ENCODE data around the gene EIF2S3.

EIF2S3 gene

GRCh38 chrX:24117258-24117657 lies 62.5 kb downstream of the EIF2S3 start:
- no peaks in the 10 kb centered on the region for H3K9me3 ChIP-seq
- H3K27ac ChIP-seq: no peak overlapping the region
- H3K4me3 ChIP-seq: no peak overlapping the region

GRCh38 chrX:24124244-24124799 lies 69.6 kb downstream of the EIF2S3 start:
- intact Hi-C loops (cut with DNase I; ENCODE audit: low total_unique reads): no loop called here
- Histone ChIP-seq H3K27me3 (no peaks in the 10 kb centered on the region), H3K4me3 (no peak overlapping the region), H3K36me3 (no peaks in the 10 kb centered on the region), H3K27ac (no peak overlapping the region), H3K9me3 (no peaks in the 10 kb centered on the region), H3K4me1 (no peaks in the 10 kb centered on the region)
- DNase-seq: no peak
- no peak for TF ChIP-seq CTCF (IDR thresholded peaks at IDR 0.05)

More at GRCh38 chrX:24117258-24117657, 62.5 kb downstream of the EIF2S3 start:
- no peaks in the 10 kb centered on the region for H3K27me3 ChIP-seq
- H3K36me3 ChIP-seq: no peaks in the 10 kb centered on the region
- no peaks in the 10 kb centered on the region for H3K4me1 ChIP-seq
- intact Hi-C loops (cut with DNase I; ENCODE audit: low total_unique reads): no loop called here
- TF ChIP-seq CTCF (IDR thresholded peaks at IDR 0.05): no peak
- no peak for DNase-seq

GRCh38 chrX:24125028-24125612 lies 70.4 kb downstream of the EIF2S3 start:
- no peak for DNase-seq
- Histone ChIP-seq H3K4me1 (no peaks in the 10 kb centered on the region), H3K9me3 (no peaks in the 10 kb centered on the region), H3K27me3 (no peaks in the 10 kb centered on the region), H3K4me3 (no peak overlapping the region), H3K36me3 (no peaks in the 10 kb centered on the region), H3K27ac (no peak overlapping the region)
- no peak for TF ChIP-seq CTCF (IDR thresholded peaks at IDR 0.05)
- intact Hi-C loops (cut with DNase I; ENCODE audit: low total_unique reads): no loop called here
